Omental fat pad (tissue), 4 donors: ENCODE data around the gene UBXN11. TPM values are rescaled to one million over a fixed set of nuclear protein-coding genes. Genes with fewer than 3 reads are reported as not detected.

Source experiments
- ATAC-seq: fragments of 150-250 bp; one replicate; pipeline ENCODE4 v1.9.1; 2016; ENCODE audit warnings: mild to moderate bottlenecking, moderate library complexity; ENCODE audit not compliant: low FRiP score
- DNase-seq: peaks from one replicate; pipeline ENCODE4 v3.0.0-alpha.2; 2019; ENCODE audit warnings: low spot score
- CTCF ChIP-seq, 3 donors: fragments of 450-650 bp; IDR thresholded peaks; one replicate each; pipeline ENCODE4 v1.5.1; 2016 to 2017; ENCODE audit warnings: antibody characterized with exemption in 3 of 3, mild to moderate bottlenecking in 3 of 3, moderate library complexity in 2 of 3
- total RNA-seq, 4 donors: library from RNA; depleted of rRNA; stranded (reverse); fragments of >200 nt; gene quantifications; one replicate each; pipeline ENCODE4 v1.1.0, GENCODE V29; 2016

UBXN11 gene
- total RNA-seq: 10 to 100 TPM; 12.2 to 23.8 (median 17.7) TPM

GRCh38 chr1:26306290-26307229 is at the start of gene UBXN11:
Gene UBXN11, minus strand, starts transcription at chr1:26306636. Its CDS starts 3,753 bp downstream, at chr1:26302883.
- ATAC-seq (peak; percentile 99), DNase-seq (peak; percentile 71)
- TF ChIP-seq CTCF (IDR thresholded peaks at IDR 0.05): no peak

GRCh38 chr1:26356106-26356505 is 49.7 kb upstream of the UBXN11 start:
- TF ChIP-seq CTCF (IDR thresholded peaks at IDR 0.05): no peak
- ATAC-seq: no peak
- no peak for DNase-seq

GRCh38 chr1:26354972-26355371 is 48.5 kb upstream of the UBXN11 start:
- TF ChIP-seq CTCF (IDR thresholded peaks at IDR 0.05): no peak
- DNase-seq: no peak
- no peak for ATAC-seq

- DNase-seq: no peak
- no peak for TF ChIP-seq CTCF (IDR thresholded peaks at IDR 0.05)
- ATAC-seq: no peak
Measured at GRCh38 chr1:26353976-26354820, 47.8 kb upstream of the UBXN11 start, which contains the start of gene CRYBG2. Gene CRYBG2, minus strand, starts transcription at chr1:26354130. Its CDS starts 7,473 bp downstream, at chr1:26346657.

- no peak for ATAC-seq
- no peak for DNase-seq
- no peak for TF ChIP-seq CTCF (IDR thresholded peaks at IDR 0.05)
Measured at GRCh38 chr1:26353210-26353859, 46.9 kb upstream of the UBXN11 start.

- DNase-seq (no peak), ATAC-seq (no peak)
- TF ChIP-seq CTCF (IDR thresholded peaks at IDR 0.05): no peak
Measured at GRCh38 chr1:26352338-26352679, 45.9 kb upstream of the UBXN11 start.
